GM19397 (cell line): Measurements from ENCODE around the gene MCRIP1.

Source experiments
- ATAC-seq: cut with Tn5 transposase; IDR thresholded peaks from one replicate; pipeline ENCODE4 v1.9.1; 2021; ENCODE audit warnings: mild to moderate bottlenecking, moderate library complexity; ENCODE audit not compliant: unreplicated experiment

The MCRIP1 gene, protein sequence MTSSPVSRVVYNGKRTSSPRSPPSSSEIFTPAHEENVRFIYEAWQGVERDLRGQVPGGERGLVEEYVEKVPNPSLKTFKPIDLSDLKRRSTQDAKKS

DNA sequence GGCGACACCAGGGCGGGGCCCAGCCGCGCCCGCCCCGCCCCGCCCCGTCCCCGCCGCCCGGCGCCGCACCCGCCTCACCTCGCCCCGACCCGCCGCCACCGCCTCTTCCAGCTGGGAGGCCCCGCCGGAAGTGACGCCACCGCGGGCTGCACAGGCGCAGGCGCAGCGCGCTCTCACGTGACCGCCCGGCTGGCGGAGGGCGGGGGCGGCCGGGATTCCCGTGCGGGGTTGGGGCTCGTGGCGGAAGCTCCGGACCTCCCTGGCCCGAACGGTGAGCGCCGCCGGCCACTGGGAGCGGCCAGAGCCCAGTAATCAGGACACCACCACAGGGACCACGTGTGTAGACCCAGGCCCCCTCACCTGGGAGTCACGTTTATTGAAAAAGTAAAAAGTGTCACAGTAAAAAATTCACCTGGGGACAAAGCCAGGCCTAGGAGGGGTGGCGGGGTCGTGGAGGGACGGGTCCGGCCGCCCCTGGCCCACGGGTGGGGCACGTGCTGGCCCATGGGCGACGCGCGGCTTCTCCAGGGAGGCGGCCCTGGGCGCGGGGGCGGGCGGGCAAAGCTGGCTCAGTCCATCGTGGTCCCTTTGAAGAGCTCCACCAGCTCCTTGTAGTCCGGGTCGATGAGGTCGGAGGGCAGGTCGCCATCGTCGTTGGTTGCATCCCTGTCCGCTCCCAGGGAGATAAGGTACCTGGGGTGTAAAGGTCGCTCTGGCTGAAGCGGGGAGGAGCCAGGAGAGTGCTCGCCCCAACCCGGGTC, at the start of gene MCRIP1:
MCRIP1 (minus strand) TSS at position 132 of the 761 bp plus-strand sequence. CDS start 8,785 bp downstream, outside the sequence.
- ATAC-seq: peak; percentile 86

DNA sequence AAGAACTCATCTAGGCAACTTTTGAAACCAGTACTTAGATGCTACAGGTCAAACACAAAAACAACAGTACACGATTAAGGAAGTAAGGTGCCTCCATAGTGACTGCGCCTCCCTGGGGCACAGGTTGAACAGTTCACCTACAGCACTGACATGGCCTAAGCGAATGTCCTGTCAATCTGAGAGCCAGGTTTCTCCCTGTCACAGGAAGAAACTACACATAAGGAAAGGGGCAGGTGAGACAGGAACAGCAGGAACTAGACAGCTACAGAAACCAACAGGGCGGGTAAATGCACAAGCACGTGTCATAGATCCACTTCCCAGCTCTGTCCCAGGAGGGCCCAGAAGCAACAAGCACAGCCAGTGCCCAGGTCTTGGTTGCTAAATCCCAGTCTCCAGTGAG, 46.0 kb upstream of the MCRIP1 start:
- ATAC-seq: no peak

DNA sequence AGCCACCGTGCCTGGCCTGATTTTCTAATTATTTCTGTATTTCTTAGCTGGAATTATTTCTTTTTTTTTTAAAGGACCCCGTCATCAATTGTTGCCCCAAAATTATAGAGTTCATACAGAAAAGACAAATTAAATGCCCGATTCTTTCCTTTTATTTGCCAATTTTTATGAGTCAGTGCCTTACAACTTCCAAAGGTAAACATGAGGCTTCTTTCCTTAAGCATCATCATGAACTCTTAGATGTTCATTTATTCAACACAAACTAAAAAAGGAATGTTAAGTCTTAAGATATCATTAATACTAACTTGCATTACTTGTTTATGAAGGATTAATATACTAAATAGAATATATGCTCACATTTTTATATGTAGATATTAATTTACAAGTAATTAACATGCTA, 45.2 kb upstream of the MCRIP1 start:
- no peak for ATAC-seq

DNA sequence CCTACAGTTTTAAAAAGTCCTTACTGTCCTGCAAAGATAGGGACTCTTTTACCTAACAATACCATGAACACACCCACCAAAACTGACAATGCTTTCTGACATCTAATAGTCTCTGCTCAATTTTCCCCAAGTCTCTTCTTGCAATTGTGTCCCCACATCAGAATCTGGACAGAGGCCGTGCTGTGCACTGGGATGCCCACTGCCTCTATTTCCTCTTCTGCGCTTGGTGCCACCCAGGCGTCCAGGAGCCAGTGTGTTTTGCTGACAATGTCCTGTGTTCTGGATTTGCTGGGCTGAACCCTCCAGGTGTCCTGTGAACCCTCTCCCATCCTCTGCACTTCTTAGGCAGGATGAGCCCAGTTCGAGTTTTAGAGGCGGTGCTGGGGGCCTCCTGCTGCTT, 44.5 kb upstream of the MCRIP1 start:
- no peak for ATAC-seq

DNA sequence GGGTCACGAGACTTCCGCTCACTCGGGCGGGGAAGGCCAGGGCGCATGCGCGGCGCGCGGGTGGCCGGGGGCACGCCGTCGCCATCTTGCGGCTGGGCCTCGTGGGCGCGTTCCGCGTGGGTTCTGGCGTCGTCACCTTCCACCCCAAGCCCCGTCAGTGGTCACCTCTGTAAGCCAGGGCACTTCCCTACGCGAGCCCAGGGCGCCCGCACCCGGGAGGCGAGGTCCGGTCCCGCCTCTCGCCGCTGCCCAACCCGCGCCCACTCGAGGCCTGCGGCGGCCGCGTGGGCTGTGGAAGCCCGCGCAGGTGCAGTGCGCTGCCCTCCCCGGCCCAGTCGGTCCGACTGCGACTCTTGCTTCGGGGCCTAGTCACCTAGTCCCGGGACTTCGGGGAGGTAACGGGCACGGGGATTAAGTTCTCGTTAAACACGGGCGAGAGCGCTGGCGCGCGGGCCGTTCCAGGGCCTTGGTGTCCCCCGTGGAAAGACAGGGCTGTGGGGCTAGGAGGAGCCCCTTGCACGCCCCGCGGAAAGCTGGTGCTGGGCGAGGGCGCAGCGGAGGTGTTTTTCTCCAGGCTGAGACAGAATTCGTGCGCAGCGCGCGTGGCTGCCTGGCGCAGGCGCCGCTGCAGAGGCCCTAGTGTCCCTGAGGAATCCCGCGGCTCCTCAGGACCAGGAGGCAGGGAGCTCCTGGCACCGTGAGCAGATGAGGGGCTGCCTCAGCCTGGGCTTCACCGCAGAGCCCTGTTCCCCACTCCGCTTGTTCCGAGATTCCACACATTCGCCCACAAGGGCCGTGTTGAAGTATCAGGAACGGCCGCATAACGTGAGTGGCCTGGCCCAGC, 38.5 kb upstream of the MCRIP1 start:
- peak; percentile 50 for ATAC-seq

DNA sequence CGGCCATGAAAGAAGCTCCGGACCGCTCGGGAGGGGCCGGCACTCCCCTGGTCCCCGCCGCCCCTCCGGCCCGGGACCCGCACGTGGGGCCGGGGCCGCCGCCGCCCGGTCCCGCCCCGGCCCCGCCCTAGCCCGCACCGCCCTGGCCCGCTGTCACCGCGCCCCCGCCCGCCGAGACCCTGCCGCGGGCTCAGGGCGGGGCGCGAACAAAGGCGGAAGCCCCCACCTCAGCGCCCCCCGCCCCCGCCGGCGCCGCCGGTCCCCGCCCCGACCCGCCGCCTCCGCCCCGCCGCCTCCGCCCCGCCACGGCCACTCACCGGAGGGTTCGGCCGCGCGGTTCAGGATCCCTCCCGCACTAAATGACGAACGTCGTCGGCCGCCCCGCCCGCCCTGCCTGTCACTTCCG, 37.9 kb upstream of the MCRIP1 start, which contains the start of gene ARHGDIA:
ARHGDIA (minus strand) TSS at position 357 of the 406 bp plus-strand sequence. CDS start 1,407 bp downstream, outside the sequence.
- ATAC-seq: peak; percentile 27

DNA sequence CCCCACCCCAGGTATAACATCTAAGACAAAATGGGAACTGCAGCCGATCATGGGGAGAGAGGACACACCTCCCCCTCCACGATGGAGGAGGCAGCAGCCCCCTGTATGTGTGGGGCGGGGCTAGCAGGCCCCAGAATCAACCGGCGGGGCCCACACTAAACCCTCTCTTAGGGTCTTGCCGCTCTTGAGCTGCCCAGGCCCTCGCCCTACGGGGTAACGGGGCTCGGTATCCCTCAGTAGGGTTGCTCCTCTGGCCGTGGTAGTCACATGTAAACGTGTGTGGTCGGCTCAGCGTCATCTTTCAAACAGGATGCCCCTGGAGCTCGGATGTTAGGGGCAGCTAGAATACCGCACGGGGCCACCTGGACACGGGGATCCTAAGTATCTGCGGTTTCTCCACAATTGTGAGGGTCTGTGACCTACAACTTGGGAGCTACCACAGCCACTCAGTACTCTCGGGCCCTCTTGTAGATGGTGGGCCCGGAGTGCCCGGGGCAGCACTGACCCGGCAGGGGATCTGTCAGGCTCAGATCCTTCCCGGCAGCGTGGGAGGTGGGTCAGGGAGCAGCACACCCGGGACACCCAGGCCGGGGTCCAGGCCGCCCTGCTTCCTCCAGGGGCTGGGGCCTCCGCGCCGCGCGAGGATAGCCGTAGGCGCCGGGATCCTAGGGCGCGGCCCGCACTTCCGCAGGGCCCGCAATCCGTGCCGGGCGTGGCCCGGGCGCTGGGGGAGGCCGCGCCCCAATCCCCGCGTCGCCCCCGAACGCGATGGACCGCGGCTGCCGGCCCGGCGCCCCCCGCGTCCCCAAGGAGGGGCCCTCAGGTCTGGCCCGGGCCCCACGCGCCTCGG, 37.3 kb upstream of the MCRIP1 start:
- ATAC-seq: peak; percentile 5

DNA sequence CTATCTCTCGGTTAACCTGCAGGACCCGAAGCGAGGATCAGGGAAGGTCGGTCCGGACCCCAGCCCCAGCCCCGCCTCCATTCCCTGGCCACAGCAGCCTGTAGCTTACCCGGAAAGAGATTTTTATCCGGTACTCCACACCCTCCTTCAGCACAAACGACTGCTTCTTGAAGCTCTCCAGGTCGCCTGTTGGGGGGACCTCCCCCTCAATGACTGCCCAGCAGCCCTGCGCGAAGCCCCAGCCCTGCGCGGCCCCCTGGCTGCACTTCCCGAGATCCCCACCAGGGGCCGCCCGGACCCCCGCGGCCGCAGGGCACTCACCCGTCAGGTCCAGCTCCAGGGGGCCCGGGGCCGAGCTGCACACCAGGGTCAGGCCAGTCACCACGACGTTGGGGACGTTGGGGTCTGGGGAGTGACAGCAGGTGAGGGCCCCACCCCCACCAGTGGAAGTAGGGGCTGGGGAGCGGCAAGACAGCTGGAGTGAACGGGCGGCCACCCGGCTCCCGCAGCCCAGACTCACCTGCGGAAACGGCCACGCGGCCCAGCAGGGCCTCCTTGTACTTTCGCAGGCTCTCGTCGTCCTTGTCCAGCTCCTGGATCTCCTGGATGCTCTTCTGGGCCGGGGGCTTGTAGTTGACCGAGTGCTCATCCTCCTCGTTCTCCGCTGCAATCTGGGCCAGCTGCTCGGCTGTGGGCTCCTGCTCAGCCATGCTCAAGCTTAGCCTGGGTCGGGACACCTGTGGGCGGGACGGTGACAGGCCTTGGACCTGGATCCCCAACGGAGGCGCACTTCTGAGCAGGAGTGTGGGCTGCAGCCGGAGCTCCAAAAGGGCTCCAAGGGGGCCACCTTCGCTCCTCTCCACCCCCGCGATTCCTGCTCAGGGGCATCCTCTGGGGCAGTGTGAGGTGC, 36.4 kb upstream of the MCRIP1 start:
- ATAC-seq: no peak

DNA sequence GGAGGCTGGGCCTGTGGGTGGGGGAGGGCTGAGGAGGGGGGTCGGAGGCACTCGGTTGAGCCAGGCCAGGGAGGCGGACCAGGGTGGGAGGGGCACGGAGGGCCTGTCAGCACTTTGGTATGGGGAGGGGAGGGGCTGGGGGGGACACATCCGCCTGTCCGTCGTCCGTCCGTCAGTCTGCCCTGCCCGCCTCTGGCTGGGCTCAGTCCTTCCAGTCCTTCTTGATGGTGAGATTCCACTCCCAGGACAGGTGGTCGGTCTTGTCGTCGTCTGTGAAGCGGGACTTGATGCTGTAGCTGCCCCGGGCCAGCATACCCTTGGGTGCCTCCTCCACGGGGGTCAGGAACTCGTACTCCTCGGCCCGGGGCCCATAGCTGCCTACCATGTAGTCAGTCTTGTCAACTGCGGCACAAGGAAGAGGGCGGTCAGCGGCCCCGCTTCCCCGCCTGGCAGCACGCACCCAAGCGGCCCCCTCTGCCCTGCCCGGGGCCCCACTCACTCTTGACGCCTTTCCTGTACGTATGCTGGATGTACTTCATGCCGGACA, 35.7 kb upstream of the MCRIP1 start:
- no peak for ATAC-seq

DNA sequence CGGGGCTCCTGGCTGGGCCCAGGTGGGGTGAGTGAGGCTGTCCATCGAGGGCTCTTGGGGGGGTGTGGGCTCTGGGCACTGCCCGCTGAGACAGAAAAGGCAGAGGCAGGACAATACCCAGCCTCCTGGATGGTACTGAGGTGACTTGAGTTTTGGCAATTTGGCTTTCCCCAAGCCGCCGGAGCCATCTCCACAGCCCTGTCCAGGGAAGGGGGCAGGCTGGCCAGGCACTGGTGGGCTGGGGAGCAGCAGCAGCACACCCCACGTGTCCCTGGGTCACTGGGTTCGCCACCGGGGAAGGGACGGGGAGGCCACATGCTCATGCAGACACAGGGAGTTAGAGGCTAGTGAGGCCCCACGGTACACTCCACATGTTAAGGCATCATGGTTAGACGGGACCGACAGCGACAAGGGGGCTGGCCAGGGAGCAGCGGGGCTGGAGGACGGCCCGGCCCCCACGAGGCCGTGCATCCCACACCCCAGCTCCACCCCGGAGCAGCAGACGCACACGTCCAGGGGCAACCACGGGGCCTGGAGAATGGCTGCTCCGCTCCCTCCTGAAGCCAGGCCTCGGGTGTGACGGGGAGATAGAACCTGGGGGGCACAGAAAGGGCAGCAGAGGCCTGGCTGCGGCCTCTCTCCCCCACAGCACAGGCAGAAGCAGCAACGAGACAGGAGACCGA, 35.0 kb upstream of the MCRIP1 start:
- ATAC-seq: no peak

DNA sequence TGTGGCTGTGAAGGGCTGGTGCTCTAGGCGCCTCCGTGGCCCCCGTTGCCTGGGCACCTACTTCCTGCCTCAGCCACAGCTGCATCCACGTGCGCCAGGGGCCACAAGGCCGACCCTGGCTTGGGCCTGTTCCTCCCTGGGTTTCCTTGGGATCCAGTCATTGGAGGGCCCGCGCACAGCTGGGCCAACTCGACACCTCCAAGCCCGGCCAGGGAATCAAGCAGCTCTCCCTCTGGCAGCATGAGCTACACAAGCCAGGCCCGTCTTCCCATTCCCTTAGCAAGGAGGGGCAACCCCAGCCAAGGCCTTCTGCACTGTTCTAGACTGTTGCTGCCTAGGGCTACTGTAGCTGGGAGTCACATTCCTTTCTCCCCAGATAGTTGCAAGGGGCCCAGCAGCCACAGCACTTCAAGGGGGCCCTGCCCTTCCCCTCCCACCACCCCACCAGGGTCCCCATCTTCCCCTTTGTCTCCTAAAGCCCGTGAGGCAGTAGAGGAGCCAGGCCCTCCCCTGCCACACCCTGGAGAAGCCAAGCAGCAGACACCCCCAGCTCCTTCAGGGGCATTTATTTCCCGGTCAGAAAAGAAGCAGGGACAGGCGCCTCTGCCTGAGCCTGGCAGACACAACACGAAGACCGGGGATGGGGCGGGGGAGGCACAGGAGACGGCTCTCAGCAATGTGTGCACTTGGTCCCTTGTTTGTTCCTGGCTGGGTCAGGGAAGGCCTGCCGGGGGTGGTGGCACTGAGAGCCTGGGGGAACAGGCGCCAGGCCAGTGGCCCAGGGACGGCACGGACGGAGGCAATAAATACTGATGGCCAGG, 34.3 kb upstream of the MCRIP1 start:
- ATAC-seq: no peak

DNA sequence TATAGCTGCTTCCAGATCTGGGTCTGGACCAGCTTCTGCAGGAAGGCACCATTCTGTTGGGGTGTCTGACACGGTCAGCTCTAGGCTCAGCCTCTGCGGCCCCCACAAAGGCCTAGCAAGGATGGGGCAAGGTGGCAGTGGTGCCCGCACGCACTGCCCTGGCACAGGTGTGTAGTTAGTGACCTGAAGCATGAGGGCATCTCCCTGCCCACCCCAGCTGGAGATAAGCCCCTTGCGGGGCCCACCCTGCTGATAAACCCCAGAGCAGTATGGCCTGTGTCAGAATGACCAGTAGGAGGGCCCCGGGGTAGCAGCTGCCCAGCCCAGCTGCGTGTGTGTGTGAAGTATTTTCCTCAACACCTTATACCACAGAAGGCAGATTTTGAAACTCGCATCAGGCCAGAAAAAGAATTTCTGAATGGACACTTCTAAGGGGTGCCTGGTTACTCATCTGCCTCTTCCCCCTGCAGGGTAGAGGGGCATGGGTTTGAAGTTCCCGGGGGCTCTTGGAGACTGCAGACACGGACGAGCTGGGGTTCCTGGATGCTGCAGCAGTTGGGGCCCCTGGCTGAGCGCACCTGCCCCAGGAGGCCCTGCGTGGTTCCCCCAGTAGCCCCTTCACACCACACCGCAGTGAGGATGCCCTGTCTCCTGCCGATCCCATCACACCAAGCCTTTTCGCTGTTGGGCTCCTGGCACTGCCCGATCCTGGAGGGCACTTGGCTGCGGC, 33.5 kb upstream of the MCRIP1 start:
- ATAC-seq: no peak

DNA sequence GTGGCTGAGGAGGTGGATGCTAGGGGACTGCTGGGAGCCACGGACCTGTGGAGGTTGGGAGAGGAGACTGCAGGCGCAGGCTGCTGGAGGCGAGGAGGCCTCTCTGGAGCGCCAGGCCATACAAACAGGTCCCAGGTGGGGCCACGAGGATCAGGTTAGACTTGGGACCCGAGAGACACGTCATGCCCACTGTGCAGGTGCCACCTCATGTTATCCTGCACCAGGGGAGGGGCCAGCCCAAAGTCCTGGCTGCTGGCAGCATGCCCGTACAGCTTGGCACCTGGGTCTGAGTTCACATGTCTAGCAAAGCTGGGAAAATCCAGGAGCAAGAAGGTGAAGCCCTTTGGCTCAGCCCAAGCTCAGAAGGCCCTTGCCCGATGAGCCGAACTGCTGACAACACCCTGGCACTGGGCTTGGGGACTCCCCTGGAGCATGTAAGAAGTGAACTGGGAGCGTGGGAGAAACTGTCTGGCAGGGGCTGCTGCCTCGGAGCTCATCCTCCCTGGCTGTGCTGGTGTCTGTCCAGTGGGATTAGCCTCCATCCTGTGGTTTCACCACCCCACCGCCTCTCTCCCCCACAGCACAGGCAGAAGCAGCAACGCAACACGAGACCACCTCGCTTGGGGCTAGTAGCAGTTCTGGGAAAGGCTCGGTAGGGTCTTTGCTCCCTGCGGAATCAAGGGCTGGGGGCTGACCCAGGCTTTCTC, 32.8 kb upstream of the MCRIP1 start:
- ATAC-seq: no peak

DNA sequence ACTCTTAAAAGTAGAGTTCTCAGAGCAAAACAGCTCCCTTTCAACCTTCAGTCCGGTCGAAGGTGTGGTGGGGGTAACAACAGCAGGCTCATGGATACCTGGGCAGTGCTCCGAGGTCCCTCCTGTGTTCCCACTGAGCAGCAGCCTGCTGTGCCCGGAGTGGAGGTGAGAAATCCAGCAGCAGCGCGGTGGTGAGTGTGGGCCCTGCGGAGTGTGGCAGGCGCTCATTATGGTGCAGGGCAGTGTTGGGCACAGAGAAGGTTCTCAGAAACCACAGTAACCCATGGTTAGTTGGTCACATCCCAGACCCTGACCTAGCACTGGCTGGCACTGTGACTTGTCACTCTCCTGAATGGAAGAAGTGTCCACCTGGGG, 32.3 kb upstream of the MCRIP1 start:
- ATAC-seq: no peak

DNA sequence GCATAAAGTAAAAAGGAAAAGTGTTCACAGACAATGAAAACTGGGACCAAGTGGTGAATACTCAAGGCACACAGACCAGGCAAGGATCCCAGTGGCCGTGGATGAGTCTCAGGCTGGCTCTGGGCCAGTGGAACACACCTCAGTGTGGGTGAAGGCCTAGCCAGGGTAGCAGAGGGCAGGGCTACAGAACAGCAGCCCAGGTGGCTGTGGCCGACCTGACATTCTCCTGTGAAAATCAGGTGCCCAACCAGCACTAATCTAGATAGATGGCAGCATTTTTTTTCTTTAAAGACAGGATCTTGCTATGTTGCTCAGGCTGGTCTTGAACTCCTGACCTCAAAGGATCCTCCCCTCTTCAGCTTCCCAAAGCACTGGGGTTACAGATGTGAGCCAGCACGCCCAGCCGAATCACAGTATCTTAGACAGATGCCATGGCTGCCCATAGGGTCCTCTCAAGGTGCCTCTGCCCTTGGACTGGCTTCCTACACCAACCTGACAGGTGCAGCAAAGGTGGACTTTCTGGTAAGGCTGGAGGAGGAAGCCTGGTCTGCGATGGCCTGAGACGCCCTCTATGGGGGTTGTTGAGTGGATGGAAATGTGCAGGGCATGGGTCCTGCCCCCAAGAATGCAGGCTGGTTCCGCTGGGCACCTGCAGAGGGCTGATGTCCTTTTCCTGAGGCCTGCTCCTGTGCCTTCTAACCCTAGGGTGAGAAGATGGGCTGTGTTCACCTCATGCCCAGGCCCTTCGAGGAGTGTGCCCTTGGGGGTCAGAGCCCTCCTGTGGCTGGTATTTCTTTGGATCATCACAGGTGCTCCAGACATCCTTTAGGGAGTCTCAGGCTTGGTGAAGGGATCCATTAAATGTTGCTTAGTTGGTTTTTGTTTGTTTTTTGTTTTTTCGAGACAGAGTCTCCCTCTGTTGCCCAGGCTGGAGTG, 31.0 kb upstream of the MCRIP1 start:
- no peak for ATAC-seq
